ENCODE measurements around the gene ARPP21. TPM values are rescaled to one million over a fixed set of nuclear protein-coding genes. Genes with fewer than 3 reads are reported as not detected.

Gene ARPP21
- total and polyA plus RNA-seq, 5 experiments from 2014 or later = not detected

DNA sequence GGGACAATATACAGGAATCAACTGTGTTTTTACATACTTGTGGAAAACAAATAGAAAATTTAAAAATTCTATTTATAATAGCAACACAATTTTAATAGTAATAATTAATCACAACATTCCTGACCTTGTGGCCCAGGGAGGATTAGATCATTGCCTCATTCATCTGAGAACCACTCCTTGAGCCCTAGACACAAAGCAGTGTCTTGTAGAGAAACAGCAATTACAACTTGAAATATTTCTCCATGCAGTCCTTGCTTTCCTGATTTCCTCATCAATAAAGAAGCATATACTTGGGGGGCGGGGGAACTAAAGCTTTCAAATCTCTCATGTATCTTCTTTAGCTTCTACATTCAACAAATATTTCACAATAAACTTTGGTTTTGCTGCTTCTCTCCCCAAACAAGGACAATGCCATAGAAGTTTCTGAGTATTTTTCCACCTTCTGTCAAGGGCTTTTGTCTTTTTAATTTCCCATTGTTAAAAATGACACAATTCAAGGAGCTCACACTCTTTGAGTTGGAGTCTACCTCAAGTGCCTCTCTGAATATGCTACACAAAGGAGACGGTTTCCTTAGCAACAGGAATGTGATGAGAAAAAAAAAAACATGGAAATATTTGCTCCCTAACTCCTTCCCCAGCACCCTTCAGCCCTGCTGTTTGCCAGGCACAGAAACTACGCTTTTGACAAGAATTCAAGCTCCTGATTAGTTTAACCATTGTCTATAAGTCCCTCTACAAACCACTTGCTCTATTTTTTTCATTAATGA lies 118.8 kb downstream of the ARPP21 start:
- Mint-ChIP-seq H3K27me3 (peaks cover 0 to 3% (median 0%) of the 10 kb centered on the region in 5 donors), H3K4me3 (no peak overlapping the region), H3K9me3 (no peaks in the 10 kb centered on the region), H3K27ac (no peak overlapping the region), H3K36me3 (no peaks in the 10 kb centered on the region), H3K4me1 (no peaks in the 10 kb centered on the region)
- no peak for ATAC-seq
- DNase-seq = no peak
- POLR2A ChIA-PET = no interaction called here

DNA sequence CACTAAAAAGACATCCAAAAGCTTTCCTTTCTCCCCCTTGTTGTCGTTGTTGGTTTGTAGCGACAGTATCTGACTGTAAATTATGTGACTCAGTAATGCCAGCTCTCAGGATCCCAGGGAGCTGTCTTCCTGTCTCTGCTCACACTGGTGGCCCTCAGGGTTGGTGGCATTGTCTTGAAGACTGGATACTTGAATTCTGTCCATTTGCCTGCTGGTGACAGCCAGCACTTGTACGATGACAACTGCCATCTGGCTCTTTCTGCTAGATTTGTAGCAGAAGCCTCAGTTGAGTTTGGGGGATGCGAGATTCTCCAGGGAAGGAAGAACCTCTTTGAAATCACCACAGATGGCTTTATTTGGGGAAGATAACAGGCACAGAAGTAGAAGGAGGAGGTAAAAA lies 120.8 kb downstream of the ARPP21 start:
- DNase-seq (no peak), ATAC-seq (no peak)
- H3K9me3 Mint-ChIP-seq = no peaks in the 10 kb centered on the region
- no peak overlapping the region for H3K4me3 Mint-ChIP-seq
- POLR2A ChIA-PET = no interaction called here
- H3K4me1 Mint-ChIP-seq = no peaks in the 10 kb centered on the region
- H3K27ac Mint-ChIP-seq = no peak overlapping the region
- peaks cover 0 to 3% (median 0%) of the 10 kb centered on the region in 5 donors for H3K27me3 Mint-ChIP-seq
- H3K36me3 Mint-ChIP-seq = no peaks in the 10 kb centered on the region

DNA sequence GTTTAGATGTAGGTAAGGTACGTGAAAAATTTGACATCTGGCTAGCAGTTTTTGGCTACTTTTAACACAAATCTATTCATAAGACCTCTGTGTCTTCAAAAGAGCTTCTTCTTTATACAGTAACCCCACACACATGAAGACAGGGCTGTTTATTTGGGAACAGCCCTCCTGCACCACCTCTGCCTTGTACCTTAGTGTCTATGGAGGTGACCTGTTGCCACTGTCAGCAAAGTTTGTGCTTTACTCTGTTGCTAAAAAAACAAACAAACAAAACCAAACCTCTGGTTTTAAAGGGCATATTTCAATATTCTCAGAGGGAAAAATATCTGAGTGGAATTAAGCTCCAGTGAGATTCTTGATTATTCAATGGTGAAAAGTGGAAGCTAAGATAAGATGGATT lies 122.0 kb downstream of the ARPP21 start:
- H3K4me3 Mint-ChIP-seq = no peak overlapping the region
- H3K36me3 Mint-ChIP-seq = no peaks in the 10 kb centered on the region
- no peaks in the 10 kb centered on the region for H3K9me3 Mint-ChIP-seq
- no peak overlapping the region for H3K27ac Mint-ChIP-seq
- ATAC-seq = no peak
- no peaks in the 10 kb centered on the region for H3K4me1 Mint-ChIP-seq
- DNase-seq = no peak
- POLR2A ChIA-PET = no interaction called here
- H3K27me3 Mint-ChIP-seq = peaks cover 0 to 2% (median 0%) of the 10 kb centered on the region in 5 donors

DNA sequence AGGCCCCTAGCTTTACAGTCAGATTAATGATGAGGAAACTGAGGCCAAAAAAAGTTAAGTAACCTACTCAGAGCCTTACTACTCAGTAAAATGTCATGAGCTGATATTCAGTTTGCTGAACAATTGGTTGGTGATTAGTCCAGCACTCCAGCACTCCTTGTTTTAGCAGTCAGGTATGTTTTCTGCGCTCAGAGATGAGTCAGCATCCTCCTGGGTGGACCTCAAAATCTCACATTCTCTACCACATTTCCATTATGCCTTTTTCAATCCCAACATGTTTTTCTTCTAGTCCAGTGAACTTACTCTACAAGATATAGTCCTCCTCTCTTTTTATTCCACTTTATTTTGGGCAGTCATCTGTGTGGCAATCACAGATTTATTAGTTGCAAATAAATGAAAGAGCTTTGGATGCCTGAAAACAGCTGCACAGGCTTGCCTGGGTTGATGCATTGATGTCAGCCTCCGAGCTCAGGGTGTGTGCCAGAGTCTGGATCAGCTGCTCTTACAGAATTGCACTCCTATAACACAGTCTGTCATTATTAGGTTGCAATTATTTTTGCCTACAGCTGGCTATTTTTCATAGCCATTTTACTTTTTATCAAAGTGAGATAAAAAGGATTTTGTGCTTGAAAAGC lies 133.2 kb downstream of the ARPP21 start:
- no peak for ATAC-seq
- H3K9me3 Mint-ChIP-seq = no peaks in the 10 kb centered on the region
- H3K27me3 Mint-ChIP-seq = peaks cover 0 to 1% (median 0%) of the 10 kb centered on the region in 5 donors
- no peaks in the 10 kb centered on the region for H3K4me1 Mint-ChIP-seq
- H3K36me3 Mint-ChIP-seq = no peaks in the 10 kb centered on the region
- no peak overlapping the region for H3K27ac Mint-ChIP-seq
- no peak for DNase-seq
- H3K4me3 Mint-ChIP-seq = no peak overlapping the region
- POLR2A ChIA-PET = no interaction called here

DNA sequence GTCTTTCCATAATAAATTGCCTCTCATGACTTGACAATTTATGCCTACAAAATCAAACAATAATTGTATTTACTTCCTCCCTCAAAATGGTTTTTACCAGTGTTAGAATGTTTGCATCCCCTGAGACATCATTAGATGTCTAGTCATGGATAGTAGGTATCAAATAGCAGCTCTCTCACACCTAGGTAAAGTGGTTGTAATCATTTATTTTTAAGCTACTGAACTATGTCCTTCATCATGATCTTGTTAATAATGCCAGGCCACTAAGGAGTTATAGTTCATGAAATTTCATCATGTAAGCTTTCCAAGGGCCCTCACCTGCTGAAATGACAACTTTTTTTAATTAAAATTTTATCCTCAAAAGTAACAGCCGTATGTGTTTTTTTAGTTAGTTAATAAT lies 134.1 kb downstream of the ARPP21 start:
- Mint-ChIP-seq H3K27me3 (peaks cover 0 to 1% (median 0%) of the 10 kb centered on the region in 5 donors), H3K4me3 (no peak overlapping the region), H3K9me3 (no peaks in the 10 kb centered on the region), H3K36me3 (no peaks in the 10 kb centered on the region), H3K4me1 (no peaks in the 10 kb centered on the region), H3K27ac (no peak overlapping the region)
- DNase-seq (no peak), ATAC-seq (no peak)
- POLR2A ChIA-PET = no interaction called here

DNA sequence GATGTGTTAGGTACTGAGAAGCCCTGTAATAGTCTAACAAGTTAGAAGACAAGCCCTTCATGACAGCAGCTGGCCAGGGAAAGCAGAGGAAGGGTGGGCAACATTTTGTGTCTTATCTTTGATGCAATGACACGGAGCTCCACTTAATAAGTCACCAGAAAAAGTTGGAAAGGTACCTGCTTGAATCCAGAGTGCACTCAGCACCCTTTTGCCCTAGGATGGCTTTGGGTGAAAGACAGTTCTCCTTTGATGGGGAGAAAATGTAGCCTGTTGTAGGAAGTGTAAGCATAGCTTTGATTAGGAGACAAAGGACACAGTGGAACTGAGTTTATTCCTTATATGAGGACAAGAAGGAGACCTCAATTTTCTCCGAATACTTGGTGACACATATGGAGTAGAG lies 137.0 kb downstream of the ARPP21 start:
- Mint-ChIP-seq H3K36me3 (no peaks in the 10 kb centered on the region), H3K9me3 (no peaks in the 10 kb centered on the region), H3K27ac (no peak overlapping the region), H3K27me3 (no peaks in the 10 kb centered on the region), H3K4me1 (no peaks in the 10 kb centered on the region), H3K4me3 (no peak overlapping the region)
- no peak for ATAC-seq
- no peak for DNase-seq
- POLR2A ChIA-PET = no interaction called here

DNA sequence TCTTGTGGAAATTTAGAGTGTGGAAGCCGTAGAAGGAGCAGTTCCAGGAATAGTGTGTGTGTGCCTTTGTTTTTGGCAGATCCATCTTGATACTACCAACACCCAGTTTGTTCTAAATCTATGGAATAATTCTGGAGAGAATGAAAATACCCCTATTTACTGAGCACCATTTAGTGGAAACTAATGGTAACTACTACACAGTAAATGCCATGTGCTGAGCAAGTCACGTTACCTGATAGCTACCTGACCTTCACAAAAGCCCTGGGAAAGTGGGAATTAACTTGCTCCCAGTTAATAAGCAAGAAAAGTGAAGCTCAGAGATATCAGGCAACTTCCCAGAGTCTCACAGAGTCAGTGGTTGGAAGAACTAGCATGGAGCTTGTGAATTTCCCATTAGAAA lies 137.7 kb downstream of the ARPP21 start:
- Mint-ChIP-seq H3K27me3 (no peaks in the 10 kb centered on the region), H3K27ac (no peak overlapping the region), H3K4me3 (no peak overlapping the region), H3K4me1 (no peaks in the 10 kb centered on the region), H3K9me3 (no peaks in the 10 kb centered on the region), H3K36me3 (no peaks in the 10 kb centered on the region)
- POLR2A ChIA-PET = no interaction called here
- DNase-seq = no peak
- ATAC-seq = no peak

DNA sequence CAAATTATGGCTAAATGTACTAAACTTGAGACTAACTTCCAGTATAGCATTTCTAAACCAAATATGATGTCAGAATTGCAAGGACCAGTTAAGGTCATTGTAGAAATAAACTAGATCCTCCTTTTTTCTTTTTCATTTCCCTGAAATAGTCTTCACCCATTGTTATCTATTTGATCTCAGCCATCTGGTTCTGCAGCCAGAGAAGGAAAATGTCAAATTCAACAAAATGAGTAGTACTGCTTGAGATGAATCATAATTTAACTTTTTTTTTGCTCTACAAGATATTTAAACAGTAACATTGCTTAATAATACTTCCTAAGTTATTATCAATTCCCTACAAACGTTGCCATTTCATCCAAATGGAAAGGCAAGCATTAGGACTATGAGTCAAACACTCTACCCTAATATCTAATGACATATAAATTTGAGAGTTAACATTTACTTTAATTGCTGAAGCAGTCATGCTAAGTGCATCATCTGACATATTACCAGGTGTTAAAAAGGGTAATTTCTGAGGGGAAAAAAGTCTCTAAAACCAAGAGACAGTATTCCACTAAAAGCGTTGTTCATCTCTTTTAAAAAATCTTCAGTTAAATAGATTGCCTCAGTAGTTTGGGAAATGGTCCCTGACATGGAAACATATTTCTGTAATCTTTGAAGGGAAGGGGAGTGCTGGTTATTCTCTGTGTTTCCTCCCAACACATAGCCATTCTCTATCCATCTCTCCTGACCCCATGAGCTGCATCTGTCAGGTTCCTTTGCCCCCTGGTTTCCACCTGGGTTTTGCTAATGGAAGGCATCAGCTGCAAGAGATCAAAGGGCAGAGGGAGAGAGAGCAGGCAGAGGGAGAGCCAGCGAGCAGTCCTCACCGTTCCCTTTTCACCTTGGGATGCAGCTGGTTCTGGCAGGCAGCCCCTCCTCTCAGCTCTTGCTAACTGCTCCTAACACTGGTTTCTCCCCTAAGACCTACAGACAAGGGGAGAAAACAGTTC lies 138.5 kb downstream of the ARPP21 start:
- Mint-ChIP-seq H3K9me3 (peaks cover 0 to under 1% (median 0%) of the 10 kb centered on the region in 9 donors), H3K36me3 (no peaks in the 10 kb centered on the region), H3K27ac (no peak overlapping the region), H3K4me3 (no peak overlapping the region), H3K27me3 (peaks cover 0 to 2% (median 0%) of the 10 kb centered on the region in 5 donors), H3K4me1 (no peaks in the 10 kb centered on the region)
- DNase-seq (no peak), ATAC-seq (no peak)
- POLR2A ChIA-PET = no interaction called here

DNA sequence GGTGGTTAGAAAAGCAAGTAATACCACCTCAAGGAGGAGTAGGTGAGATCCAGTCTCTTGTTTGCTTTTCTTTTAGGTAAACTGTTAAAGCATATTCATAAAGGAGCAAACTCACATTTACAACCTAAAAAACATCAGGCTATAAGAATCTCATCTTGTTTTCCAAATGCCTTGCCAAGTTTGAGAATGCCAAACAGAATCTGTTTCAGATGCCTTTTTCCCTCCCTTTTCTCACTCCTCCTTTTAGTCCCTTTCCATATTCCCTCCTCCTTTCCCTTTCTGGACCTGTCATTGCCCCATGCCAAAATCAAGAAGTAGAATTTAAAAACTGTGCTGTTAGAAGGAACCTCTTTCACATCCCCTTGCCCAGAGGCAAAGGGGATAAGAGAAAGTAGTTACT lies 140.3 kb downstream of the ARPP21 start:
- Mint-ChIP-seq H3K27me3 (peaks cover 0 to 3% (median 0%) of the 10 kb centered on the region in 5 donors), H3K27ac (no peak overlapping the region), H3K36me3 (no peaks in the 10 kb centered on the region), H3K4me3 (no peak overlapping the region), H3K4me1 (no peaks in the 10 kb centered on the region), H3K9me3 (peaks cover 0 to 2% (median 0%) of the 10 kb centered on the region in 9 donors)
- POLR2A ChIA-PET = no interaction called here
- ATAC-seq (no peak), DNase-seq (no peak)

DNA sequence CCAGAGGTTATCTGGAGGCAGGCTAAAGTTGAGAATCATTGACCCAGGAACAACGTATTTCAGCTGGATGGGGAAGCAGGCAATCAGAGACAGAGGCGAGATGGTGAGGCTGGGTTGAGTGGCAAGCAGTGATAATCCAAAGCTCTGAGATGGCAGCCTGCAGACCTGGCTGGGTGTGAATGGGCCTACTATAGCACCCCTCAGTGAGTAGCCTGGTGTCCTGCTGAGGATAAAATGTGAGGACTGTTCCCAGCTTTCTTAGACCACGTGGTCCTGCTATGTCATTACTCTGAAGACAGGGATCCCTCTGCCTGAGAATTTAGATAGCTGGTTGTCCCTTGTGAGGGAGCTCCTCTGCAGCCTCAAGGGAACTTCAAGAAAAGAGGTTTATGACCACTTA lies 141.5 kb downstream of the ARPP21 start:
- ATAC-seq = no peak
- H3K27me3 Mint-ChIP-seq = peaks cover 0 to 3% (median 0%) of the 10 kb centered on the region in 5 donors
- H3K36me3 Mint-ChIP-seq = no peaks in the 10 kb centered on the region
- H3K4me3 Mint-ChIP-seq = no peak overlapping the region
- peaks cover 0 to 5% (median 0%) of the 10 kb centered on the region in 4 donors for H3K4me1 Mint-ChIP-seq
- POLR2A ChIA-PET = no interaction called here
- no peak overlapping the region for H3K27ac Mint-ChIP-seq
- DNase-seq = no peak
- peaks cover 0 to 2% (median 0%) of the 10 kb centered on the region in 9 donors for H3K9me3 Mint-ChIP-seq

DNA sequence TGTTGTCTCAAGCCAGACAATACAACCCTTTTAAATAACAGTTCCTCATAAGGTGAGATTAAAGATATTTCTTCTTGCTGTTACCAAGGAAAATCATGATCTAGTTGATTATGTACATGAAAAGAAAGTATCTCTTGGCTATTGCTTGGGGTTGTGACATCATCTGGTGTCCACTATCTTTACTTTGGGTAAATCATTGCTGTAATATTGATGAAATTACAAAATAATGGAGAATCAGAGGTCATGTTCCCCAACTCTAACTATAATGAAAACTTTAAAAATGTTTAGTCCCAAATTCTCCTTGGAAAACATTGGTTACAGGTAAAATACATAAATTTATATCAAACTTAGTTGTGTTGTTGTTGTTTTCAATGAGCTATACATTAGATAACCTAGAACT lies 142.2 kb downstream of the ARPP21 start:
- H3K9me3 Mint-ChIP-seq = peaks cover 0 to 2% (median 0%) of the 10 kb centered on the region in 9 donors
- no peaks in the 10 kb centered on the region for H3K36me3 Mint-ChIP-seq
- no peak overlapping the region for H3K27ac Mint-ChIP-seq
- DNase-seq (no peak), ATAC-seq (no peak)
- H3K4me3 Mint-ChIP-seq = no peak overlapping the region
- peaks cover 0 to 6% (median 0%) of the 10 kb centered on the region in 4 donors for H3K4me1 Mint-ChIP-seq
- H3K27me3 Mint-ChIP-seq = peaks cover 0 to 3% (median 0%) of the 10 kb centered on the region in 5 donors
- POLR2A ChIA-PET = no interaction called here

DNA sequence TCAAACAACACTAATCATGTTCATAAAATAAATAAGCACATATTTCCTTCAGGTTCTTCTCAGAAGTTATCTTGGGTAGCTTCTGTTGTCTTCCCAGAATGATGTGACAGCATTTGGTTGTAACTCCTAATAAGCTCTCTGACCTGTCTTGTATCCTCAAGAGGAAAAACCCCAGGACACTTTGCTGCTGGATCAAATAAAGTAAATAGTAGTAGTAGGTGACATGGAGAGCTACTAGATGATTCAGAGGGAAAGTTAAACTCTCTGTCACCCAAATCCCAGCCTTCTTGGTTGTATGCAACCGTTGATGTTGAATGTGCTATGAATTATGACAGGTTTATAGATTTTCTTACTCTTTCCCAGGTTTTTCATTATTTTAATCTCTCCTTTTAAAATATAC lies 143.0 kb downstream of the ARPP21 start:
- no peaks in the 10 kb centered on the region for H3K36me3 Mint-ChIP-seq
- ATAC-seq (no peak), DNase-seq (no peak)
- POLR2A ChIA-PET = no interaction called here
- no peak overlapping the region for H3K27ac Mint-ChIP-seq
- no peak overlapping the region for H3K4me3 Mint-ChIP-seq
- peaks cover 0 to 2% (median 0%) of the 10 kb centered on the region in 9 donors for H3K9me3 Mint-ChIP-seq
- peaks cover 0 to 3% (median 0%) of the 10 kb centered on the region in 5 donors for H3K27me3 Mint-ChIP-seq
- peaks cover 0 to 6% (median 0%) of the 10 kb centered on the region in 4 donors for H3K4me1 Mint-ChIP-seq

DNA sequence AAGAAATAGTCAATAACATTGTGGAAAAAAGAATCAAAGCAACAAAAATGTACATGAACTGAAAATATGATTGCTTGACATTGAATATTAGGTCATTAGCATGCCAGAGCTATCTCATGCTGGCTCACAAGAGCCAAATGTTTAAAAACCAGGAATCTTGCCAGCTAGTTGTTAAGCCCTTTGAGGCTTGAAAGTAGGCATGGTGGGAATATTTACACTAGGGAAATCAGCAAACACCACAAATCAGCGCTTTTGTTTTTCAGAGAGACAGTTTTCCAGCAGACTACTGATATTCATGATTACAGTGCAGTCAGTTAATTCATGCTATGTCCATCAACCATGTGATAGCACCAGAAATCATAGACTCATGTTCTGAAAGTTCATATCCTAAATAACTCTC lies 144.8 kb downstream of the ARPP21 start:
- no peak for ATAC-seq
- Mint-ChIP-seq H3K4me1 (peaks cover 0 to 6% (median 0%) of the 10 kb centered on the region in 4 donors), H3K36me3 (no peaks in the 10 kb centered on the region), H3K9me3 (peaks cover 0 to 2% (median 0%) of the 10 kb centered on the region in 9 donors), H3K27ac (no peak overlapping the region), H3K27me3 (peaks cover 0 to 3% (median 0%) of the 10 kb centered on the region in 5 donors), H3K4me3 (no peak overlapping the region)
- POLR2A ChIA-PET = no interaction called here
- no peak for DNase-seq

All from naive thymus-derived CD8-positive, alpha-beta T cell (primary cell).